WTC11 (cell line): ENCODE measurements around the gene PLA2G4A. TPM values are rescaled to one million over a fixed set of nuclear protein-coding genes. Genes with fewer than 3 reads are reported as not detected.

Source experiments
- ATAC-seq: fragments of 200-7000 bp; cut with Tn5 transposase; 2 replicates; pipeline ENCODE4 v1.10.0; 2021; ENCODE audit warnings: mild to moderate bottlenecking, moderate library complexity
- CTCF ChIA-PET: fragments of 300-600 bp; sonication (Branson Sonifier 250); formaldehyde crosslinking; loops from one replicate; lab custom pipeline; 2021; ENCODE audit warnings: antibody characterized with exemption; lab: Charles Lee
- POLR2A ChIA-PET: fragments of 350-600 bp; sonication (Branson Sonifier 250); formaldehyde crosslinking; loops from one replicate; lab custom pipeline; 2021; ENCODE audit warnings: antibody characterized with exemption; lab: Charles Lee
- DNase-seq: peaks from one replicate; pipeline ENCODE4 v3.0.0; 2021; ENCODE audit warnings: low spot score
- H3K27ac Mint-ChIP-seq: 2 replicates; pipeline ENCODE4 v1.8.0; 2021; ENCODE audit warnings: mixed read lengths
- H3K27me3 Mint-ChIP-seq: 2 replicates; pipeline ENCODE4 v1.8.0; 2021; ENCODE audit warnings: low read depth, mild to moderate bottlenecking, moderate library complexity, mixed read lengths
- H3K36me3 Mint-ChIP-seq: 2 replicates; pipeline ENCODE4 v1.8.0; 2021; ENCODE audit warnings: mixed read lengths
- H3K4me1 Mint-ChIP-seq: 2 replicates; pipeline ENCODE4 v1.8.0; 2022; ENCODE audit warnings: mixed read lengths
- H3K4me3 Mint-ChIP-seq: 2 replicates; pipeline ENCODE4 v1.8.0; 2021; ENCODE audit warnings: mild to moderate bottlenecking, moderate library complexity, mixed read lengths
- H3K9me3 Mint-ChIP-seq: 2 replicates; pipeline ENCODE4 v1.8.0; 2021; ENCODE audit warnings: mixed read lengths
- AFF4 ChIP-seq: sonication (generic); formaldehyde crosslinking; IDR thresholded peaks from 2 replicates; pipeline ENCODE4 v1.8.1; 2023; ENCODE audit warnings: mild to moderate bottlenecking, missing genetic modification reagents, borderline replicate concordance
- AR ChIP-seq: fragments of 250-450 bp; sonication (Bioruptor Pico); IDR thresholded peaks from 2 replicates; pipeline ENCODE4 v1.9.0; 2021; ENCODE audit warnings: mild to moderate bottlenecking
- CDX4 ChIP-seq: fragments of 250-450 bp; sonication (Bioruptor Pico); IDR thresholded peaks from 2 replicates; pipeline ENCODE4 v1.9.0; 2021; ENCODE audit warnings: moderate library complexity, mild to moderate bottlenecking, inconsistent platforms, borderline replicate concordance
- CREB1 ChIP-seq: sonication (generic); formaldehyde crosslinking; IDR thresholded peaks from 2 replicates; pipeline ENCODE4 v1.8.0; 2023; ENCODE audit warnings: mild to moderate bottlenecking, missing genetic modification reagents
- E2F1 ChIP-seq: sonication (generic); formaldehyde crosslinking; IDR thresholded peaks from 2 replicates; pipeline ENCODE4 v1.8.0; 2022; ENCODE audit warnings: mild to moderate bottlenecking, missing genetic modification reagents
- ESRRA ChIP-seq: sonication (generic); formaldehyde crosslinking; IDR thresholded peaks from 2 replicates; pipeline ENCODE4 v1.8.1; 2022; ENCODE audit warnings: mild to moderate bottlenecking, missing genetic modification reagents, borderline replicate concordance
- FOXP1 ChIP-seq: sonication (generic); formaldehyde crosslinking; IDR thresholded peaks from 2 replicates; pipeline ENCODE4 v1.8.0; 2022; ENCODE audit warnings: missing genetic modification reagents, mild to moderate bottlenecking, moderate library complexity, borderline replicate concordance
- GABPB1 ChIP-seq: sonication (generic); formaldehyde crosslinking; IDR thresholded peaks from 2 replicates; pipeline ENCODE4 v1.8.1; 2023; ENCODE audit warnings: mild to moderate bottlenecking, missing genetic modification reagents
- IRF1 ChIP-seq: sonication (generic); formaldehyde crosslinking; IDR thresholded peaks from 2 replicates; pipeline ENCODE4 v1.8.0; 2023; ENCODE audit warnings: missing genetic modification reagents
- IRF2 ChIP-seq: sonication (generic); formaldehyde crosslinking; IDR thresholded peaks from 2 replicates; pipeline ENCODE4 v1.8.0; 2022; ENCODE audit warnings: low read depth, missing genetic modification reagents, borderline replicate concordance
- NR1H2 ChIP-seq: sonication (generic); formaldehyde crosslinking; IDR thresholded peaks from 2 replicates; pipeline ENCODE4 v1.9.0; 2021; ENCODE audit warnings: mild to moderate bottlenecking, moderate library complexity, missing genetic modification reagents
- STAT6 ChIP-seq: sonication (generic); formaldehyde crosslinking; conservative IDR thresholded peaks from 2 replicates; pipeline ENCODE4 v1.8.1; 2023; ENCODE audit warnings: mild to moderate bottlenecking, low read depth, missing genetic modification reagents, moderate library complexity
- TEAD4 ChIP-seq: sonication (generic); formaldehyde crosslinking; IDR thresholded peaks from 2 replicates; pipeline ENCODE4 v1.8.0; 2022; ENCODE audit warnings: mild to moderate bottlenecking, missing genetic modification reagents
- ZNF232 ChIP-seq: sonication (generic); formaldehyde crosslinking; IDR thresholded peaks from 2 replicates; pipeline ENCODE4 v1.8.0; 2022; ENCODE audit warnings: mild to moderate bottlenecking, missing genetic modification reagents
- ZNF263 ChIP-seq: sonication (generic); formaldehyde crosslinking; IDR thresholded peaks from 2 replicates; pipeline ENCODE4 v1.8.1; 2022; ENCODE audit warnings: low read depth, mild to moderate bottlenecking, moderate library complexity, missing genetic modification reagents
- ZNF396 ChIP-seq: fragments of 250-450 bp; sonication (Bioruptor Pico); IDR thresholded peaks from 2 replicates; pipeline ENCODE4 v1.8.0; 2021; ENCODE audit warnings: mild to moderate bottlenecking, moderate library complexity, borderline replicate concordance
- ZNF416 ChIP-seq: fragments of 250-450 bp; sonication (Bioruptor Pico); IDR thresholded peaks from 2 replicates; pipeline ENCODE4 v1.9.0; 2021; ENCODE audit warnings: mild to moderate bottlenecking, inconsistent platforms
- ZNF423 ChIP-seq: fragments of 250-450 bp; sonication (Bioruptor Pico); IDR thresholded peaks from 2 replicates; pipeline ENCODE4 v2.1.2; 2022; ENCODE audit warnings: mild to moderate bottlenecking, moderate library complexity
- total RNA-seq: library from RNA; stranded (reverse); gene quantifications from 3 replicates; pipeline ENCODE4 v1.2.3, GENCODE V29; 2021

The PLA2G4A gene
- total RNA-seq, 1 experiment from 2014 or later: 1.3 TPM

- TF ChIP-seq NR1H2: no peak
These were observed 49.6 kb downstream of the PLA2G4A start (continued) for GRCh38 chr1:186878356-186878755.

GRCh38 chr1:186880982-186881381 lies 52.2 kb downstream of the PLA2G4A start:
- TF ChIP-seq IRF1 (CRISPR knock-in tag) (no peak), CDX4 (CRISPR knock-in tag) (no peak), ZNF396 (no peak), STAT6 (CRISPR knock-in tag) (no peak), GABPB1 (no peak), ZNF416 (no peak), CREB1 (CRISPR knock-in tag) (no peak), AR (CRISPR knock-in tag) (no peak), ZNF232 (CRISPR knock-in tag) (no peak)
- TF ChIP-seq, all 79 proteins: peak for 0
- POLR2A ChIA-PET: no interaction called here
- DNase-seq (no peak), ATAC-seq (no peak)
- Mint-ChIP-seq H3K27ac (no peak overlapping the region), H3K4me1 (peaks cover 11% of the 10 kb centered on the region), H3K9me3 (peaks cover 12% of the 10 kb centered on the region), H3K27me3 (no peaks in the 10 kb centered on the region), H3K4me3 (no peak overlapping the region), H3K36me3 (no peaks in the 10 kb centered on the region)
- CTCF ChIA-PET: no interaction called here

- no peak for DNase-seq
- ChIA-PET POLR2A (no interaction called here), CTCF (no interaction called here)
- no peak overlapping the region for H3K4me3 Mint-ChIP-seq
- ATAC-seq: 0 out of 2 replicates have a peak, but pooled peaks have one; percentile 38
- H3K9me3 Mint-ChIP-seq: peaks cover 18% of the 10 kb centered on the region
- peaks cover 11% of the 10 kb centered on the region for H3K4me1 Mint-ChIP-seq
- no peak overlapping the region for H3K27ac Mint-ChIP-seq
- no peaks in the 10 kb centered on the region for H3K27me3 Mint-ChIP-seq
- H3K36me3 Mint-ChIP-seq: no peaks in the 10 kb centered on the region
- TF ChIP-seq TEAD4 (CRISPR knock-in tag): no peak
- no peak for TF ChIP-seq E2F1 (CRISPR knock-in tag)
- TF ChIP-seq ESRRA (CRISPR knock-in tag): no peak
- no peak for TF ChIP-seq ZNF423 (CRISPR knock-in tag)
- no peak for TF ChIP-seq ZNF263 (CRISPR knock-in tag)
- no peak for TF ChIP-seq AFF4 (CRISPR knock-in tag)
- TF ChIP-seq CDX4 (CRISPR knock-in tag): no peak
- TF ChIP-seq FOXP1: no peak
- no peak for TF ChIP-seq IRF2 (CRISPR knock-in tag)
These were observed 53.8 kb downstream of the PLA2G4A start for GRCh38 chr1:186882372-186883134.
